ENCODE data around the gene DBT.

- TF ChIP-seq CTCF (IDR thresholded peaks at IDR 0.05): no peak
- no peak for TF ChIP-seq POLR2A (IDR thresholded peaks at IDR 0.05)
Measured at GRCh38 chr1:100253552-100253951, 3.9 kb upstream of the DBT start.

Data from lower leg skin (tissue), 3 donors.